Ecto neural progenitor cell (in vitro differentiated cells): ENCODE measurements around the gene REEP2.
A peak's percentile ranks its signal among the peaks of the same experiment; 100 is the strongest.

Experiments used
- DNase-seq: peaks from one replicate; pipeline ENCODE4 v3.0.0-alpha.2; 2018; ENCODE audit warnings: low spot score

REEP2 gene

DNA sequence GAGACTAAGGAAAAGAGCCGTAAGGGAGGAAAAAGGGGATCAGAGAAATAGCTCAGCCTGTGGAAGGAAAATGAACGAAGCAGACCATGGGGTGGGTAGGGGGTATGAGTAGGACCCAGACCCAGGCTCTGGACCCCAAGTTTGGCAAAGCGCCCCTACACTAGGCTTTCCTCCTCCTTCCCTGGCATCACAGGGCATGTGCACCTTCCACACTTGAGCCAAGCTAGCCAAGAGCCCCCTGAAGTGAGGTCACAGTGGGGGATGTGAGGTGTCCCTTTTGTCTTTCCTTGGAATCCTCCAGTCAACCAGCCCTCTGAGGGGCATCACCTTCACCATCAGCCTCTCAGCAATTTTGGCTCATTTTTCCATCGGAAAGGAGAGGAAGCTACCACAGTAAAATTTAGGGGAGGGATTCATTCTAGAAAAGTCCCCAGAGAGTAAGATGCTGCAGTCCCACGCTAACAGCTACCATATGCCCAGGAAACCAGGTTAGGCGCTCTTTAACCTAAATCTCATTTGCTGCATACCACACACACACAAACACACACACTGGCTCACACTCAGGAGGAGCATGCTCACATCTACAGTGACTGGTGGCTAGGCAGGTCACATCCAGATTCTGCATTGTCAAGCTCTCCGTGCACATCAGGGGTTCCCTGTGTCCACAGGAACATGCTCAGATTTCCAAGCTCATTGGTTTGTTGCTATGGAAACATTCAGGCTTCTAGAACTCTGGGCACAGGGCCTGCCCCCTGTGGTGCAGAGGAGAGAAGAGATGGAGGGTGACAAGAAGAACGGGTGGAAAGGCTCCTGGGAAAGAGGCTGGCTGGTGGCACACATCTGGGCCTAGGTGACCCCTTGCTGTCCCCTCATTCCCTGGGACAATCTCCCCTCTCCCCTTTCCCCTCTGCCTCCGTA, 9.9 kb downstream of the REEP2 start:
- peak; percentile 57 for DNase-seq

DNA sequence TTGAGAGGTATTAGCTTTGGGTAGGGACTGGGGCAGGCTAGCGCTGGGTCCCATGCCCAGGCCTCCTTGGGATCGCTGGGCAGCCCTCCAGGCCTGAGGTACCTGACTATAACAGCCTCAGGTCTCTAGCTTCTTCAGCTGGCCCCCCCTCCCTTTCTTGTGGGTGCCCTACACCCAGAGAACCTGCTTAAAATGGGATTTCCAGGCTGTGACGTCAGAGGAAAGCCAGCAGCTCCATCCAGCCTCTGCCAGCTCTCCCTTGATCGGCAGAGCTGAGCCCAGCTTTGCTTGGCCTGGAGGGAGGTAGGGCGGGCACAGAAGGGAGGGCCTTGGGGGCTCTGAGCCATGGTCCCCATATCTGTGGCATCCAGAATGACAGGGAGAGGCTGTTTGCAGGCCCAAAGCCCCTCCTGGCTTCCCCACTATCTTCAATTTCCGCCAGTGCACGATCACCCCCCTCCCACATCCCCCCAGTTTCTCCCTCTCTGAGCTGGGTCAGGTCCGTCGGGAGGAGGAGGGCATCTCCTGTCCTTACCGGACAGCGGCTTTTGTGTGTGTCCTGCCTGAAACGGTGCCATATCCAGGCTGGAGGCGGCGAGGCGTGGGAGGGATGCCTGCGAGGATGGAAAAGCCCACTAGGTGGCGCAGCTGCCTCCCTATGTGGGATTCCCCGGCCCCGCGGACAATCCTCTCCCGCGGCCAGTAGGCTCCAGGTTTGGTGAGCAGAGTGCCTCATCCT, 10.8 kb downstream of the REEP2 start:
- peak; percentile 93 for DNase-seq

GRCh38 chr5:138450971-138451370, 12.1 kb downstream of the REEP2 start:
- DNase-seq, result no peak

DNA sequence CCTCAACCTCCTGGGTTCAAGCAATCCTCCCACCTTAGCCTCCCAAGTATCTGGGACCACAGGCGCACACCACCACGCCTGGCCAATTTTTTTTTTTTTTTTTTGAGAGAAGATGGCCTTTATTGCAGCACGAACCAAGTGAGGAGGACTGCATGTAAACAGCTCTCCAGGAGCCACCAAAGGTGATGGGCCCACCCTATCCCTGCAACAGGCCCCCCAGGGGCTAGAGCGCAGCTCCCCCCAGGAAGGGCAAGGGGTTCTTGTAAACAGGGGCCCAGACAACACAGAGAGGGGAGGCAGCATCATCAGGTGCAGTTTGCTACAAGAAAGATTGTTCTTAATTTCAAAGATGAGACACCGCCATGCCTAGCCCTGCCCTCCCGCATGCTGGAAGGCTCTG, 13.9 kb downstream of the REEP2 start:
- no peak for DNase-seq

- DNase-seq, result no peak
Measured at GRCh38 chr5:138453590-138453989, 14.7 kb downstream of the REEP2 start.

GRCh38 chr5:138454121-138454520, 15.3 kb downstream of the REEP2 start:
- no peak for DNase-seq

GRCh38 chr5:138455232-138455930, 16.5 kb downstream of the REEP2 start:
- DNase-seq, result no peak

DNA sequence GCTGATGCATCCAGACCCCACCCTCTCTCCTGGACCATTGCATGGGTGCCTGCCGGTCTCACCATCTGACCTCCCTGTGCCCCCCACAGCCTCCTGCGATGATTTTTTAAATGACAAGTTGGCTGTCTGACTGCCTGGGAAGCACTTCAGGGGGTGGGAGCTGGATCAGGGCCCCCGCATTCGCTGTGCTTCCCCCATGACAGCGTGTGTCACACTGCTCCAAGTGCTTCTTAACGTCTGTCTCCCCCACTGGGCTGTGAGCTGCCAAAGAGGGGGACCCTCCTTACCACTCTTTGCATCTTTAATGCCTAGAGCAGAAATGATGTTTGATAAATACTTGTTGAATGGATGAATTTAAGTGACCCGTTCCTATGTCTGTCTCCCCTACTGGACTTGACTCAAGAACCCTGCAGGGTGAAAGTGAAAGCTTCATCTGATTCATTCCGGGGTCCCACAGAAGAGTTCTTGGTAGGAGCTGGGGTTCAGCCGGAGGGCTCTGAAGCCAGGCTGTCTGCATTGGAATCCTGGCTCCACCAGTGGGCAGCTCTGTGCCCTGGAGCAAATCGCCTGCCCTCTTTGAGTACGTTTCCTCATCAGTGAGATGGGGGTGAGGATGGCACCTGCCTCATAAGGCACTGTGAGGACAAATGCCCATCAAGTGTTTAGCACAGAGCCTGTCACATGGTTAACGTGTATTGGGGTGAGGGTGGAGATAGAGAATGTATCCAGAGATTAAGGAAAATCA, 18.8 kb downstream of the REEP2 start:
- DNase-seq, result no peak

DNA sequence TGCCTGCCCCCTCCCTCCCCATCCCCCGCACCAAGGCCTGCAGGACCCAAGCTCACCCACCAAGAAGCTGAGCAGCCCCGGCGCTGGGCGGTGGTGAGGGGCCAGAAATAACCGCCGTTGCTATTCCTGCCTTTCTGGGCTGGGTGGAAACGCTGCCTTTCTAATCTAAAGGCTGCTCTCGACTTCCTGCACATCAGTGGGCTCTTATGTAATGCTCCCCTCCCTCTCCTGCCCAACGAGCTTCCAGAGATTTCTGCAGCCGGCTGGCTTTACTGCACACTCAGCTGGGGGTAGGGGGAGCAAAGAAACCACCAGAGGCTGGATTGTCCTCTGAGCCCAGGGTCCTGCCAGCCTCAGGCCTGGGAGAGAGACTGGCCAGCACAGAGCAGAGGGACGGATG, 19.5 kb downstream of the REEP2 start:
- DNase-seq, result no peak

- DNase-seq, result no peak
Measured at GRCh38 chr5:138458856-138459255, 20.0 kb downstream of the REEP2 start.

- DNase-seq, result no peak
Measured at GRCh38 chr5:138459311-138459933, 20.6 kb downstream of the REEP2 start.

GRCh38 chr5:138460032-138460693, 21.3 kb downstream of the REEP2 start:
- no peak for DNase-seq

DNA sequence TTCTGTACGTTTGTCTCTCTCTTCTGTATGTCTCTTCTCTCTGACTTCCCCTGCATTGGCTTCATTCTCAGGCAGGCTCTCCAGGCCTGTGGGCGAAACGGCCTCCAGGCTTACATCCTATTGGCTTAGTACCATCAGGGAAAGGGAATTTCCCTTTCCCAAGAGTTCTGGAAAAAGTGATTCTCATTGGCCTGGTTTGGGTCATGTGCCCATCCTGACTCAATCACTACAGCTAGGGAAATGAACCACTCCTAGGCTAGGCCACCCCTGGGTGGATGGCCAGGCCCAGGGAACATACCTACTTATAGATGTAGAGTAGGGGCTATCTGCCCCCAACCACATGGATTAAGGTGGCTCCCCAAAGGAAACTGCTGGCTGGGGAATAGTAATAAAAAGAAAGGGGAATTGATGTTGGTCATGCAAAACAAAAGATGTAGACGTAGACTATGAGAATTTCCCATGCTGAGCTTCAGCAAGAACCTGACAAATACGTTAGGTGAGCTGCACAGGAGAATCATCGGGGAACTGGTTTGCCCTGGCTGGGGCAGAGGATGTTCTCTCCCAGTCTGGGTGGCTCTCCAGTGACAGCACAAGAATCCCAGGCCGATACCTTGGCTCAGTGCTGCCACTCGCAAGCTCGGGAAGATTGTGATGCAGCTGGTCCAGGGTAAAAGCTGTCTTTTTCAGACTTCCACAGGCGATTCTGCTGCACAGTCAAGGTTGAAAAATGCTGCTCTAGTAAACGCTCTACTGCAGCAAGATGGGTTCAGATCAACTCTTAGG, 22.7 kb downstream of the REEP2 start:
- DNase-seq, result peak; percentile 44

DNA sequence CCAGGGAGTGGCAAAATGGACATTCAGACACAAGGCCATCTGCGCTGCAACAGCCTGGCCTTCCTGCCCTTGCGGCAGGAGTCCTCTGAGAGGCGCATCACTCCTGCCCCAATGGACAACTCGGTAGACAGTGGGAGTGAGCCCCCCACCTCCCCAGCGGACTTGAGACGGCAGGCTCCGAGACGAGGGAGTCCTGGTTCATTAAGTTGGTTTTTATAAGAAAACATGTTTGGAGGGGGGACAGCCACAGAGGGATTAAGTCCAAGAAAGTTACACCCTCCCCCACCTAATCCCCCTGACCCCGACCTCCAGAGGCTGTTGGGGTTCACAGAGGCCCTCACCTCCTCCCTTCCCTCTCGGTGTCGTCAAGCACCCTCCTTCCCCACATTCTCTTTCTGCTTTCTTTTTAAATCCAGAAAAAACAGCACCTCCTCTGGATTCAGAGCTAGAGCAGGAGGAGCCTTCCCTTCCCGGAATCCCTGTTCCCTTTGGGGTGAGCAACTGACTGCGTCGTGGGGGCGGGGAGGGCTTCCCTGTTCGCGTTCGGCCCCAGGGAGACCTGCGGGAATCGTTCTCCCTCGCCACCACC, 24.7 kb downstream of the REEP2 start:
- no peak for DNase-seq

GRCh38 chr5:138464008-138464387, 25.1 kb downstream of the REEP2 start:
- peak; percentile 95 for DNase-seq

DNA sequence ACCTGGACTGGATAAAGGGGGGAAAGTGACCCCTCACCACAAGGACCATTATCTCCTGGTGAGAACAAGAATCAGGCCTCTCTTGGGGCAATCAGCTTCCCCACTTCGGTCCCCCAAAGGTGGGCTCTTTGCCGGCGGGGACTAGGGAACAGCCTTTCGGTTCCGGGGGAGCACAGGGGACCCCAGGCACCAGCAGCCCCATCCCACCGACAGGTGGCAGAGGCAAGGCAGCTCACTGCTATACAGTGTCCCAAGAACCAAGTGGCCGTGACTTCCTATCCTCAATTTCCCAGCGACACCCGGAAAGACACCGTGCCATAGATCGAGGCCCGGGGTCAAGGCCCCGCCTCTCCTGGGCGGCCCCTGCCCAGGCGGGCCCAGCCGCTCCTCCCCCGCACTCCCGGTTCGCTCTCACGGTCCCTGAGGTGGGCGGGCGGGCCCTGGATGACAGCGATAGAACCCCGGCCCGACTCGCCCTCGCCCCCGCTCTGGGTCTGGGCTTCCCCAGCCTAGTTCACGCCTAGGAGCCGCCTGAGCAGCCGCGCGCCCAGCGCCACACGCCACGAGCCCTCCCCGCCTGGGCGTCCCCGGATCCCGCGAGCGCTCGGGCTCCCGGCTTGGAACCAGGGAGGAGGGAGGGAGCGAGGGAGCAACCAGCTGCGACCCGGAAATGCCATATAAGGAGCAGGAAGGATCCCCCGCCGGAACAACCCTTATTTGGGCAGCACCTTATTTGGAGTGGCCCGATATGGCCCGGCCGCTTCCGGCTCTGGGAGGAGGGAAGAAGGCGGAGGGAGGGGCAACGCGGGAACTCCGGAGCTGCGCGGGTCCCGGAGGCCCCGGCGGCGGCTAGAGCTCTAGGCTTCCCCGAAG, 25.8 kb downstream of the REEP2 start:
- peak; percentile 98 for DNase-seq

GRCh38 chr5:138465261-138466124, 26.6 kb downstream of the REEP2 start, which contains the start of gene EGR1:
Gene EGR1, plus strand, starts transcription at chr5:138465479. Its CDS starts 283 bp downstream, at chr5:138465762.
- peak; percentile 96 for DNase-seq
